ENCODE data around the gene PPP2R2D.

GRCh38 chr10:131979821-131980270 lies 79.0 kb downstream of the PPP2R2D start:
- TF ChIP-seq CTCF (IDR thresholded peaks at IDR 0.05), result no peak
- TF ChIP-seq POLR2A (IDR thresholded peaks at IDR 0.05), result no peak

Data from lower leg skin (tissue), 3 donors.